ENCODE data around the gene TLL2.

Gene TLL2

GRCh38 chr10:96452494-96453153, 61.1 kb downstream of the TLL2 start:
- DNase-seq (ENCODE audit: extremely low read depth, insufficient read length), result no peak
- Histone ChIP-seq H3K27me3 (replicated peaks; ENCODE audit: control insufficient read depth, insufficient read depth, low read length) (no peaks in the 10 kb centered on the region; the same call in 1 of the 2 replicates), H3K36me3 (ENCODE audit: control insufficient read depth, insufficient read depth, low read length) (no peaks in the 10 kb centered on the region), H3K4me3 (replicated peaks; ENCODE audit: low read depth, low read length) (no peak overlapping the region)
- no peak for TF ChIP-seq CTCF (IDR thresholded peaks at IDR 0.05; ENCODE audit: insufficient read depth, low read length, poor library complexity, severe bottlenecking)

GRCh38 chr10:96450529-96451207, 63.1 kb downstream of the TLL2 start:
- TF ChIP-seq CTCF (IDR thresholded peaks at IDR 0.05; ENCODE audit: insufficient read depth, low read length, poor library complexity, severe bottlenecking), result no peak
- no peaks in the 10 kb centered on the region for H3K36me3 ChIP-seq (ENCODE audit: control insufficient read depth, insufficient read depth, low read length)
- DNase-seq (ENCODE audit: extremely low read depth, insufficient read length), result no peak
- H3K27me3 ChIP-seq (replicated peaks; ENCODE audit: control insufficient read depth, insufficient read depth, low read length), result no peaks in the 10 kb centered on the region; the same call in 1 of the 2 replicates
- H3K4me3 ChIP-seq (replicated peaks; ENCODE audit: low read depth, low read length), result no peak overlapping the region

GRCh38 chr10:96448558-96448957, 65.2 kb downstream of the TLL2 start:
- no peak for TF ChIP-seq CTCF (IDR thresholded peaks at IDR 0.05; ENCODE audit: insufficient read depth, low read length, poor library complexity, severe bottlenecking)

GRCh38 chr10:96448021-96448457, 65.7 kb downstream of the TLL2 start:
- Histone ChIP-seq H3K4me3 (replicated peaks; ENCODE audit: low read depth, low read length) (no peak overlapping the region), H3K27me3 (replicated peaks; ENCODE audit: control insufficient read depth, insufficient read depth, low read length) (no peaks in the 10 kb centered on the region; the same call in 1 of the 2 replicates), H3K36me3 (ENCODE audit: control insufficient read depth, insufficient read depth, low read length) (no peaks in the 10 kb centered on the region)
- no peak for TF ChIP-seq CTCF (IDR thresholded peaks at IDR 0.05; ENCODE audit: insufficient read depth, low read length, poor library complexity, severe bottlenecking)
- DNase-seq (ENCODE audit: extremely low read depth, insufficient read length), result peak; percentile 63

More at GRCh38 chr10:96448558-96448957, 65.2 kb downstream of the TLL2 start:
- Histone ChIP-seq H3K36me3 (ENCODE audit: control insufficient read depth, insufficient read depth, low read length) (no peaks in the 10 kb centered on the region), H3K27me3 (replicated peaks; ENCODE audit: control insufficient read depth, insufficient read depth, low read length) (no peaks in the 10 kb centered on the region; the same call in 1 of the 2 replicates), H3K4me3 (replicated peaks; ENCODE audit: low read depth, low read length) (no peak overlapping the region)
- no peak for DNase-seq (ENCODE audit: extremely low read depth, insufficient read length)

GRCh38 chr10:96446966-96447596, 66.6 kb downstream of the TLL2 start:
- H3K36me3 ChIP-seq (ENCODE audit: control insufficient read depth, insufficient read depth, low read length), result no peaks in the 10 kb centered on the region
- H3K4me3 ChIP-seq (replicated peaks; ENCODE audit: low read depth, low read length), result no peak overlapping the region
- no peak for DNase-seq (ENCODE audit: extremely low read depth, insufficient read length)
- no peaks in the 10 kb centered on the region; the same call in 1 of the 2 replicates for H3K27me3 ChIP-seq (replicated peaks; ENCODE audit: control insufficient read depth, insufficient read depth, low read length)
- TF ChIP-seq CTCF (IDR thresholded peaks at IDR 0.05; ENCODE audit: insufficient read depth, low read length, poor library complexity, severe bottlenecking), result no peak

Measured in GM06990 (cell line).